GM19395 (cell line): Measurements from ENCODE around the gene ANKFN1.
"Not testable (repeated sequence)": the region's sequence is repeated elsewhere in the genome, so short reads cannot be mapped to it uniquely, and the experiment has no call there.

ENCODE experiments used
- ATAC-seq: cut with Tn5 transposase; IDR thresholded peaks from one replicate; pipeline ENCODE4 v1.9.1; 2021; ENCODE audit warnings: mild to moderate bottlenecking, moderate library complexity; ENCODE audit not compliant: unreplicated experiment

The ANKFN1 gene

DNA sequence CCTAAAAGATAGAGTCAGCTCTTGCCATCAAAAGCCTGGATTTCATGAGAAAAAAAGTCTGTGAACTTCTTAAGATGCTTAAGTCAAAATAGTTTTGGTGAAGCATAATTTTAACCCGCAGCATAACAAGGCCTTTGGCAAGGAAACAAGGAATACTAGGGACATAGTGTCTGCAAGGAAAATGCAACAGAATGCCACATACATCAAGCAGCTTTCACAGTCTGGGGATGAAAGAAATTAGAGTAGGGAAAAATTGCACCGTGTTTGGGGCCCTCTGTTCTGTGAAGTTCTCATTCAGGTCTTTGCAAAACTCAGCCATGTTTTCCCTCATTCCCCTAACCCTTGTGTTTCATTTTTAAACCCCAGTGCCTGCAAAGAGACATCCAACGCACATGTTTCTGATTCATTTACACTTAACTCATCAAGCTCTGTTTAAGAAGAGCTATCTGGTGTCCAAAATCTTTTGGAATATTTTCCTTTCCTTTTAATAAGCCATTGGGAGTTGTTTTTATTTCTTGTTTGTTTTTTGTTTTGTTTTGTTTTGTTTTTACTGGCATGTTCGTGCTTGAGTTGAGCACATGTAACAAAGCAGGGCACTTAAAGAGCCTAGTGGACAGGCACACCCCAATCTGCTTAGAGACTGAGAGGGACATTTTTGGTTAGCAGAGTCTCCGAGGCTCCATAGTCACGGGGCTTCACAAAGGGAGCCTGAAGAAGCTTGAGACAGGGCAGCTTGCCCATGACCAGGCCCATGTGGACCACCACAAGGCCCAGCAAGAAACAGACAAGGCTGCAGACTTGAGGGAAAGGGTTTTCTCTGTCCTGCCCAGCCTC, 116.5 kb downstream of the ANKFN1 start:
- ATAC-seq: no peak

DNA sequence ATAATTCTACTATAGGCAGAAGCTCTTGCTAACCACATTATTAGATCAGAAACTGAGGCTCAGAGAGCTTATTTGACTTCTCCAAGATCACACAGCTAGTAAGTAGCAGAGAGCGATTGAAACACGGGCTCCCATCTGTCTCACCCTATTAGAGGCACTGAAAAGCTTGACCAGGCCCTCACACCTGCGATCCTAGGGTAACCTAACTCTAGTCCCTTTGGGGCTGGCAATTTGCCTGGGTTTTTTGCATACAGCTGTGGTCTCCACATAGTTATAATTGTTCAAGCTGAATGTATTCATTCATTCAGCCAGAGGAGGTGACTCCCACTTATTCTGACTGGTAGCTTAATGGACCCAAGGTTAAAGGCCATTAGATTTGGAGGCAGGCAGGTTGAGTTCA, 121.2 kb downstream of the ANKFN1 start:
- ATAC-seq: no peak

DNA sequence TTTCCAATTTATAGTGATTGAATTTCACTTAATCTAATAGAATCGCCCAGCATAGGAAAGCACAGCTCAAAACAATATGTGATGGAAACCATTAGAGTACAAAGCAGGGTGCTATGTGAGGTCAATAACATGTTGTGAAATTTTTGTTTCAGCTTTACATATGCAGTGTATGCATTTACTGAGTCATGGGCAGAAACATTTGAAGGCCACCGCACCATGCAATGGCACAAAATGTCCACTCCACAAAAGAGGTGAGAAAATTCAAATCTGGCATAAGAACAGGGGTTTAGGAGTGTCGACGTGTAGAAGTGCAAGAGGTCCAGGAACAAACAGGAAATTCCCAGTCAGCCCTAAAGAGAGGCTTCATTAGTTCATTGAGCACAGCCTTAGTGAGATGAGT, 131.2 kb downstream of the ANKFN1 start:
- ATAC-seq: no peak

DNA sequence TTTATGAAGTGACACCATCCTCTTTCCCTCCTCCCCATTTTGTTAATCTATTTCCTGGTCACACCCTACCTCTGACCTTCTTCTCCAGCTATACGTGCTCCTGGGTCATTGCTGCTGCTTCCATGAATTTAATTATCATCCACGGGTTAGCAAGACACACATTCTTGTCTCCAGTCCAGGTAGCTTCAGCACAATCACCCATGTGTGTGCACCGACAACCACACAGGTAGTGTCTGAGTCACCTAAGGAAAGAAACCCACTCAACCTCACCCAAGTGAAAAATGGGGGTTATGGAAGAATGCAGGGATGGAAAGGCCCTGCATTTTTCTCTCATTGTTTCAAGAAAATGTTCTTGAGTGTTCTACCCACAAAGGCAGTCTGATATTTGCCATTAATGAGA, 135.5 kb downstream of the ANKFN1 start:
- ATAC-seq: not testable (repeated sequence)

DNA sequence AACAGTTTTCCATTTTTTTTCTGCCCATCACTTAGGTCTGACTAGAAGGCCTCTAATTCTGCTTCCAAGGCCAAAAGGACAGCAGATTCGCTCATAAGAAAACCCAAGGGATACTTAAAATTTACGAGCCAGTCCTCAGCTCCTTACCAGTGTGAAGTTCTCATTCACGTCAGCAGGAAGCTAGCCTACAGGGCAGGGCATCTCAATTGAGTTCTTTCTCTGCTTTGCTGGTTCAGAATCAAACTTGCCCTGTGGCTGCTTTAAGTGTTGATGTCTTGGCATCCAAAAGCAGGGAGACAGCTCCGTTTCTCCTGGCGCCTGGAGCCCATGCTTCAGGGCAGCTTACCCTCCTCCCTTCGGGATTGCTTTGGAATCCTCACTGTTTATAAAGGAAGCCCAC, 136.0 kb downstream of the ANKFN1 start:
- no peak for ATAC-seq

DNA sequence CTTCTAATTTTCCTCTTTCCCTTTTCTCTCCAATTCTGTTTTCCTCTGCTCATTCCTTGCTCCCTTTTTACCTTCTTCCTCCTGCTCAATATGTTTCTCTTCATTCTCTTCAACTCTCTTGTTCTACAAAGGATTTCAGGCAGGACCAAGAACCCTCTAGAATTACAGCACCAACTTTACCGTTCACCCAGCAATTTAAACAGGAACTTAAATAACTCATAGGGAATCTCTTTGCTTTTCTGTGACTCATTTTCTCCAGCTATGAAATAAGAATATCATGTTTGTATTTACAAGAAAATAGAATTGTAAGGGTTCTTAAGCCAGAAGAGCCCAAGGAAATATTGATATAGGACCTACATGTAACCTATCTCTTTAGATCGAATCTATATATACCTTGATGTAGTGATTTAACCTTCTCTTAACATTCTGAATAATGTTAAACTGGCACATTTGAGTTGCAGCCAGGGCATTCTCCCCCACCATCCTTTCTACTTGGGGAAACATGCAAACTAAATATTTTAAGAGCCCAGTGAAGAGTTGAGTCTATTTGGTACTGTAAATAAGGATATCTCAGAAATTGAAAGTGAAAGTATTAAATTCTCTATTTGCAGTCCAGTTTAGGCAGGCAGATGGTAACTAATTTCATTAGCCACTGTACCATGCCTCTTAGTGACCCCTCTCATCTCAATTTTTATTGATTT, 137.0 kb downstream of the ANKFN1 start:
- ATAC-seq: no peak

DNA sequence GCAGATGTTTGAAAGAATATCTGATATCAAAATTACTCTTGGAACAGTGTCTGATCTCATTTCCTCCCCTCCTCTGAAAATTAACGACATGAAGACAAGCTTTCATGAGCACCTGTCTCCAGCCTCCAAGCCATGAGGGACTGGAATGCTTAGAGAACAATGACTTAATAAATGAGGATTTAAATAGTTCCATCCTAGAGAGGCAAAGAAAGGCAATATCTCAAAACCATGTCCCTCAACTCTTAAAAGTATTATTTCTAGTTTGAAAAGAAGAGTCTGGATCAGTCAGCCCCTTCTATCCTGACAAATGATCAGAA, 137.5 kb downstream of the ANKFN1 start:
- ATAC-seq: no peak

DNA sequence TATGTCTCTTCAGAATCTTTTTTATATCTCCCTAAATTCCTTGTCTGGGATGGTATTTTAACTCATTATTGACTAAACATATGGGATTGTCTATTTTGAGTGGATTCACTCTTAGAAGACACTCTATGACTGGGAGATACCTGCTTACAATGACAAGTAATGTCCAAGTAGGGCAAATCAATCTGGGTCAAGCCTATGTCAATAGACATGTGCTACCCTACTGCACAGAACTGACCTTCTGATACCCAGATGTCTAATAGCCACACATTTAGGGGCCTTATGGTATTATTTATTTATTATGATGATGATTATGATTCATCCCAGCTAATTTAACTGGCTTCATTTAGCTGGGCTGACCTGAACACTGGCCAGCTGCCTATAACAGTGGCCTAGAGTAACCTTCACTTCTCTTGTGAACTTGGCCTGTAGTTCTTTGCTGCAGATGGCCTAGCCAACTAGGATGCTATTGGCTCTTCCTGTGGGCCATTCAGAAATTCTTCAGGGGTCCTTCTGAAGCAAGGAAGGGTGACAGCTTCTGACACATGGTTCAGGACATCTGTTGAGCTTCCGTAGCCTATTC, 138.0 kb downstream of the ANKFN1 start:
- no peak for ATAC-seq

DNA sequence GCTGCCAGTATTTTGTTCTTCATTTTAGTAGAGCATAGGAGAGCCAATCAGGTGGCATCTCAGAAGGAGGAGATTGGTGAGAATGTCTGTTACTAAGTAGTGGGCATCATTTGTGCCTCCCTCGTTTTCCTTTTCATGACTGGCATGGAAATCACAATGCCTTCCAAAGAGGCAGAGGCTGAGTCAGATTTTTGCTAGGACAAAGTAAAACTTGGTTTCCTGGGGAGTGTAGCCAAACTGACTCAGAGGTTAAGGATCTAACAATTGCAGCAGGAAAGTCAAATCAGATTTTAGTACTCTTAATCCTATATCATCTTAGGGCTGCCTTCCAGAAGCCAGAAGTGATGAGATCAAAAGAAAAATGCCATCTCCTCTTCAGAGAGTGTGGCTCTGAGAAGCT, 138.7 kb downstream of the ANKFN1 start:
- ATAC-seq: no peak

DNA sequence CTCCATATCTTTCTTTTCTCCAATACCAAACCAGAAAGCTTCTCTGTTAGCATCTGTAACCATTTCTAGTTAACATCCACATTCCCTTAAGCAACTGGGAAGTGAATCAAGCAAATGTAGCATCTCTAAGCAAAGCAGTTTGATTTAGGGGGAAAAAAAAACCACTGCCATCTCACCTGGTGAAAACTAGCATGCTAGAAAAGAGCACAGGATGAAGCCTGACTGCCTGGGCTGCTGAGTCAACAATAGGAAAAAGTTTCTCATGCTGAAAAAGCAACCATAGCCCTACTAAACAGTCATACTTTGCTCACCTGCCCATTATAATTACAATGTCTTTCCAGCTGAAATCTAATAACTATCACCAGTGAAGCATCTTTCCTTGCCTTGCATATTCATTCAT, 139.3 kb downstream of the ANKFN1 start:
- no peak for ATAC-seq

DNA sequence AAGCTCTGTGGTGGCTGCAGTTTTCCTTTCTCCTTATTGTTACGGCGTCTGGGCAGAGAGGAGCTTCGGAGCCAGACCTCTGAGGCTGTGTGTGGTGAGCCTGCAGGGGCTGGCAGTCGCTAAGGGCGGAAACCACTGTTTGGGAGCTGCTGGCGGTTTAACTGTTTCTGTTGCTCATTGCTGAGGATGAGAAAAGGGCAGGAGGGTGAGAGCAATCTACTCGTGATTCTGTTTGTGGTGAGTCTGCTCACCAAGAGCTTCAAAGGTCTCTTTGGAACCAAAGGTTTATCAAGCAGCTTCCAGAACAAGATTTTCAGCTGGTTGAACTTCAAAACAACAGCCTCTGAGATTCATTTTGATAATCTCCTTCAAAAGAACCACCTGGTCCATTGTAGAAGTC, 143.9 kb downstream of the ANKFN1 start:
- ATAC-seq: no peak

DNA sequence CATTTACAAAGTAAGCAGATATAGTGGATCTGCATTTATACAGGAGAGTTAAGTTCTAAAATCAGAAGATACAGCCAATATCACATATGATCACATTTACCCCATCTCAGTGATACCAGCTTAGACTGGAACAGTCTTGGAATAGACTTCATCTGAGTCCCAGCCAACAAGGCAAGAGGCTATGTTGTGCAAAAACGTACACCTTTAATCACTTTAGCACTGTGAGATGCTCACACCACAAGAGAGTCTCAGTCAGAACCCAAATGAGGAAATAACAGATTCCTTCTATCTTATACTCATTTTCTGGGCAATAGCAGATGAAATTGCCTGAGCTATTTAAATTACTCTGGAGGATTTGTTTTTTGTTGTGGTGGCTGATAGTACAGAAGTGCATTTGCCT, 145.6 kb downstream of the ANKFN1 start:
- no peak for ATAC-seq

DNA sequence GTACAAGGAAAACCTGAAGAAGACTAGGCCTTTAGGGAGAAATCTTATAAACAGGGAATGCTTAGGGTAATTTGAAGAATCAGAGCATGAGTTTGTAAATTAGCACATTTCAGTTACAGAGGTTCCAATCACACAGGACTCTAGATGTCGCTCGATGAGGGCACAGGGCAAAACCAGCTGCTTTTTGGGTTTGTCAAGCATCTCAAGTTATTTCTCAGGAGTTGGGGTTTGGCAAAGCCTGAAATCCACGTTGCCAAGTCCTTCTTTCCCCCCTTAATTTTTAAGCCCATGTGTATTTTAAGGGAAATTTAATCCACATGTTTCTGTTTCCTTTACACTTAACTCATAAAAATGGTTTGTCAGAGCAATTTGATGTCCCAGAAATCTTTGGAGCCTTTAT, 146.9 kb downstream of the ANKFN1 start:
- ATAC-seq: no peak

DNA sequence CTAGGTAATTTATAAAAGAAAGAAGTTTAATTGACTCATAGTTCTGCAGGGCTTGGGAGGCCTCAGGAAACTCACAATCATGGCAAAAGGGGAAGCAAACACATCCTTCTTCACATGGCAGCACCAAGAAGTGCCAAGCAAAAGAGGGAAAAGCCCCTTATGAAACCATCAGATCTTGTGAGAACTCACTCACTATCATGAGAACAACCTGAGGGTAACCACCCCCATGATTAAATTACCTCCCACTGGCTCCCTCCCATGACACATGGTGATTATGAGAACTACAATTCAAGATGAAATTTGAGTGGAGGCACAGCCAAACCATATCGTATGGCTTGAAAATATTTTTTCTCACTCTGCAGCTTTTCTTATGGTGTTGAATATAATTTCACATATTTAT, 151.7 kb downstream of the ANKFN1 start:
- ATAC-seq: no peak

DNA sequence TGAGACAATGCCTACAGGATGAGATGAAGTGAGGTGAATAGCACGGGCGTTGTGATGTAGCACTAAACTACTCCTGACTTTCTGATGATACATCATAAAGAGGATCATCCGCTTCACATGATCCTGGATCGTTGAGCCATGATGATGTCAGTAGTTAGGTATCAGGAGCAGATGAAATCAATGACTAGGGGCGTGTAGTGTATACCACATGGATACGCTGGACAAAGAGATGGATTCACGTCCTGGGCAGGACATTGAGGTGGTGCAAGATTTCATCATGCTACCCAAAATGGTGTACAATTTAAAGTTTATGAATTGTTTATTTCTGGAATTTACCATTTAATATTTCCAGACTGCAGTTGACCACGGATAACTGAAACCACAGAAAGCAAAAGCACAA, 156.6 kb downstream of the ANKFN1 start:
- ATAC-seq: no peak

DNA sequence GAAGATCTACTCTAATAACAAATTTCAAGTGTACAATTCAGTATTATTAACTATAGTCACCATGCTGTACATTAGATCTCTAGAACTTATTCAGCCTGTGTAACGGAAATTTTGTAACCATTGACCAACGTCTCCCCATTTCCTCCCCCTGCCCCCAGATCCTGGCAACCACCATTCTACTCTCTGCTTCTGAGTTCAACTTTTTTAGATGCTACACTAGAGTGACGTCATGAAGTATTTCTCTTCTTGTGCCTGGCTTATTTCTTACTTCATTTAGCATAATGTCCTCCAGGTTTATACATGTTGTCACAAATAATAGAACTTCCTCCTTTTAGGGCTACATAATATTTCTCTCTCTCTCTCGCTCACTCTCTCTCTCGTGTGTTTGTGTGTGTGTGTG, 157.5 kb downstream of the ANKFN1 start:
- ATAC-seq: no peak

DNA sequence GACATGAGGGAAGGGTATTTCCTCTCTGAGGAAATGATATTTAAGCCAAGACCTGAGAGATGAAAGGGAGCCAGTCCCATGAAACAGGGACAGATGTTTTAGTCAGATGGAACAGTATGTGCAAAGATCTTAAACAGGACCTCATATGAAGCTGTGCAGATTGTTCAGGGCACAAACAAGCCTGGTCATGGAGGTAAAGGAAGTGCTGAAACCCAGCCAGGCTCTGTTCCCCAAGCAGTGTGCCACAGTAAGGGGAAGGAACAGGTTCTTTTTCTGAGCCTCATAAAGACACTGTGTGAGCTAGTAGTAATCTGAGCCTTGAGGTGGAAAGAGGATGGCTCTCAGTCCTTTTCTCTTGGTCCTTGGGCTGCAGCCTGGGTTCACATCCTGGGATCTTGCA, 159.9 kb downstream of the ANKFN1 start:
- ATAC-seq: no peak

DNA sequence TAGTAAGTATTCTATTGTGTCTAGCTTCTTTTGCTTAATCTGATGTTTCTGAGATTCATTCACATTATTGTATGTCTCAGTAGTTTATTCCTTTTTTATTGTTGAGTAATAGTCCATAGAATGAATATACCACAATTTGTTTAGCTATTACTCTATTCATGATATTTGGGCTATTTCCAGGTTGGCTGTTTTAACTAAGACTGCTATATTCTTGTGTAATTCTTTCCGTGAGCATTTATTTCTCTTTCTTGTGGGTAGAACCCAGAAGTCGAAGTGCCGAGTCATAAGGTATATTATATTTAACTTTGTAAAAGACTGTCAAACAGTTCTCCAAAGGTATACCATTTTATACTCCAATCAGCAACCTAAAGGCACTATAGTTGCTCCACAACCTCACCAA, 160.8 kb downstream of the ANKFN1 start:
- no peak for ATAC-seq

DNA sequence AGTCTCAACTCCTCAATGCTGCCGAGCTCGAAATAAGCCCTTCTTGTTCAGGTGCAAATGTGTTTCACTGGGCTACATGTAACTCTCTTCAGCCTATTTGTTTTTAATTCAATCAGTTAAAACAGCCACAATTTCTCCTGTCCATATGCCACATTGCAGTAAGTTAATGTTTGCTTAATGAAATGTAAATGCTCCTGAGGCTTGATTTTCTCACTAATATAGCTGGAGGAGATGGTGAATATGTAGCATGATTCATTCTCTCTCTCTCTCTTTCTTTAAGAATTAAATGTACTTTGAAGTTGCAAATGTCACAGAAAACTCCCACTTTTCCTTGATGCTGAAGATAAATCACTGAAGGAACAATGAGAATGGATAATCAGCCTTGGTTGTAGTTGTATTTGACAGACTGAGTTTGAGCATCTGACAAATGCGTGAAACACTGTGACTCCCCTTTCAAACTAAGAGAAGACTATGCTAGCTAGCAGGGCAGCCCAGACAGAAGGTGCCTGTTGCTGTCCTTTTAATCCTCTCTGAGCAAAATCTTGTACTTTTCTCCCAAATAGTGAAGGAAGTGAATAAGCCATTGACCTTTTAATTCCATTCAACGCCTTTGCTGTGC, 161.8 kb downstream of the ANKFN1 start:
- ATAC-seq: no peak

DNA sequence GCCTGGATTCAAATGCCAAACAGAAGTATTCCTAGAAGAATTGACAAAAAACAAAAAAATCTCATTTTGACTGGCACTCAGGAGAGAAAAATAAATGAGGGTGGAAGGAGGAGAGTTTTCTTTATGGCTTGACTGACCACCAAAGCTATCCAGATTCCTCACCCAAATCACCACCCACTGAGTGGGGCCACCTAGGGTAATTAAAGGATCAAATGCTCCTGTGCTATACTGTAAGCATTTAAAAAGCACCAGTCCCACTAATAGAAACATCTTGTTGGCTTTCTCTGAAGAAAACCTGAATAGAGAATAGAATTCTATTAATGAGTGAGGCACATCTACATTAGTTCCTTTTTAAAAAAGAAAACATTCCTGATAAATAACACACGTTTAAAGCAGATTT, 163.3 kb downstream of the ANKFN1 start:
- no peak for ATAC-seq

DNA sequence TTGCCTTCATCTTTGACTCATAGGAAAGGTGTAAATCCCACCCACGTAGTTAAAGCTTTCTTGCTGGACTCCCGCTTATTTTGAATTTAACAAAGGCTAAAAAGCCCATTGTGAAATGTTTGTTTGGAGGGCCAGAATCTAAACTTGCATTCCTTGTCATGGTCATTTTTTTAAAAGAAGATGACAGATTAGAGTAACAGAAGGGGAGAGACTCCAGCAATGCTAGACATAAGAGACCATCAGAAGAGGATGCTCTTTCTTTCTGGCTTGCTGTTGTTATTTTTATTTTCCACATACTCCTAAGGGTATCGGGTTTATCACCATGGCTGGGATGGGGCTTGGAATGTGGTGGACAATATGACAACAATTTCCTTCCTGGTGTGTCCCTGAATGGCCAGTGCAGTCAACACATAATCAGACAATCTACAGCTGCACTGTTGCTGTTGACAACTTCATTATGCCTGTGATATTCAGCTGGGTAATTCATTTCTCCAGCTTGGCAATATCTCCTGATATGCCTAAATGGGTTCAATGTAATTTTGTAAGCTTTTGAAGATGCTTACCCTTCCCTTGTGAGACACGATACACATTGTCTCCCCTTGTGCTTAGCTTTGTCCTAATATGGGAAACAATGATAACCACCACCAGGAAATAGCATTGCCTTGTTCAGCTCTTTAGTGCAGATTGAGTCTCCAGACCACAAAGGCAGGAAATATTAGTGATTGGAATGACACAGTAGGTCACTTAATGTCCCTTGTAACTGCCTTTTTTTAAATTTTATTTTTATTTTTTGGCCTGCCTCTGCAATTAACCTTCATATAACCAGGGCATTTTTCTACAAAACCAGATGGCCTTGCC, 164.3 kb downstream of the ANKFN1 start:
- ATAC-seq: no peak
